AG04450 (cell line): Measurements from ENCODE around the gene FSTL5. TPM values are rescaled to one million over a fixed set of nuclear protein-coding genes. Genes with fewer than 3 reads are reported as not detected.

ENCODE experiments used
- CTCF ChIA-PET: fragments of 300-600, 350-600 bp; formaldehyde crosslinking; extraction: SDS; loops from one replicate; lab custom pipeline; 2022; ENCODE audit warnings: antibody characterized with exemption, inconsistent platforms; lab: Charles Lee
- POLR2A ChIA-PET: fragments of 350-600 bp; formaldehyde crosslinking; extraction: SDS; loops from one replicate; lab custom pipeline; 2021; ENCODE audit warnings: antibody characterized with exemption, inconsistent platforms; lab: Yijun Ruan, JAX
- DNase-seq: peaks from one replicate; pipeline ENCODE4 v3.0.0-alpha.2; 2011; ENCODE audit warnings: low read depth, low spot score
- H3K27ac ChIP-seq: one replicate; pipeline ENCODE4 v1.5.1; 2012; ENCODE audit warnings: low read depth, low read length, control low read depth
- H3K27me3 ChIP-seq: one replicate; pipeline ENCODE4 v1.6.0; 2012; ENCODE audit warnings: low read length; ENCODE audit not compliant: control insufficient read depth, insufficient read depth
- H3K4me3 ChIP-seq: 2 replicates; pipeline ENCODE4 v1.5.1; 2011; ENCODE audit warnings: mild to moderate bottlenecking, low read depth, low read length, control low read depth
- H3K9me3 ChIP-seq: 2 replicates; pipeline ENCODE4 v1.5.1; 2012; ENCODE audit warnings: low read length; ENCODE audit not compliant: control insufficient read depth, insufficient read depth
- CTCF ChIP-seq: IDR thresholded peaks from 2 replicates; pipeline ENCODE4 v1.5.1; 2011; ENCODE audit warnings: low read depth, low read length, control low read depth, inconsistent platforms
- polyA plus RNA-seq: library from polyadenylated mRNA; depleted of rRNA; stranded (reverse); fragments of >200 nt; gene quantifications from 2 replicates; pipeline ENCODE4 v1.2.3, GENCODE V29; 2011

The FSTL5 gene
- polyA plus RNA-seq, 1 experiment = not detected

DNA sequence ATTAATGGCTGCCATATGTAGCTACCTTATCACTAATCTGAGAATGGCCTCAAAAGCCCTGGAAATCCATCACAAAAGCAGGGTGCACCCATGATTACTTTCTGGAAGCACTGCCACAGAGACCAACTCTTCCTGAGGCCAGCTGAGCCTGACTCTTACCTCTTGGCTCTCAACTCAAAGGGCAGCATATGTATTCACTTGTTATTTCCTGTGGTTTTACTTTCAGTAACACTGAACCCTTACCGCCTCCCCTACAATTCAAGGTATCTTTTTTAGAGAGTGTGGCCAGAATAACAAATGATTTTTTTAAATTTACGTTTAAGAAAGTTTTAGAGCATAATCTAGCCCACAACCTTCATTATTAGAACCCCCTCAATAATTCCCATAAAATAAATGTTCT lies 434.9 kb downstream of the FSTL5 start:
- Histone ChIP-seq H3K9me3 (no peaks in the 10 kb centered on the region), H3K4me3 (no peak overlapping the region), H3K27ac (no peak overlapping the region), H3K27me3 (no peaks in the 10 kb centered on the region)
- no peak for TF ChIP-seq CTCF
- ChIA-PET POLR2A (no interaction called here), CTCF (no interaction called here)
- no peak for DNase-seq

DNA sequence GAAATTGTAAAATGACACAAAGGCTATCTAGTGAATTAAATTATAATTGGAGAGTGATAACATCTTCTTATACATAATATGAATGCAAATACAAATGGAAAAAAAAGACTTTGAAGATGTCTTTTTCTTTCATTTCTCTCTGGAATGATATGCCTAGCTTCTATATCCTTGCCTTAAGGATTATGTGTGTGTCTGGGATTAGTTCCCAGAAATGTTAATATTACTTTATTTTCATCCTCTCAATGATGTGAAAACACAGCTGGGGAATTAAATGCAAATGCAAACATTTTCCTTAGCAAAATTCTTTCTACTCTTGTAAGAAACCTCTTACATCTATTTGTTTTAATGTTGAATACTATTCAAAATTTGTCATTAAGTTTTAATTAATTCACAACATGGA lies 441.9 kb downstream of the FSTL5 start:
- POLR2A ChIA-PET = no interaction called here
- Histone ChIP-seq H3K4me3 (no peak overlapping the region), H3K27me3 (no peaks in the 10 kb centered on the region), H3K9me3 (no peaks in the 10 kb centered on the region), H3K27ac (no peak overlapping the region)
- DNase-seq = no peak
- CTCF ChIA-PET = no interaction called here
- TF ChIP-seq CTCF = no peak

GRCh38 chr4:161717084-161717483 lies 446.7 kb downstream of the FSTL5 start:
- H3K4me3 ChIP-seq = no peak overlapping the region
- no peak overlapping the region for H3K27ac ChIP-seq
- no peaks in the 10 kb centered on the region; the same call in 1 of the 2 replicates for H3K9me3 ChIP-seq
- TF ChIP-seq CTCF = no peak
- POLR2A ChIA-PET = no interaction called here
- DNase-seq = no peak
- H3K27me3 ChIP-seq = no peaks in the 10 kb centered on the region
- CTCF ChIA-PET = no interaction called here

GRCh38 chr4:161714931-161715330 lies 448.9 kb downstream of the FSTL5 start:
- no peak overlapping the region for H3K4me3 ChIP-seq
- ChIA-PET POLR2A (interaction anchor here (1.0 kb wide), 1 partner anchor 138 kb away, joined by 3 read pairs; no protein-coding TSS in a partner anchor), CTCF (no interaction called here)
- H3K27ac ChIP-seq = no peak overlapping the region
- no peak for TF ChIP-seq CTCF
- no peaks in the 10 kb centered on the region for H3K27me3 ChIP-seq
- DNase-seq = no peak
- H3K9me3 ChIP-seq = no peaks in the 10 kb centered on the region; the same call in 1 of the 2 replicates

- H3K9me3 ChIP-seq = no peaks in the 10 kb centered on the region; the same call in 1 of the 2 replicates
- CTCF ChIA-PET = no interaction called here
- no peak for TF ChIP-seq CTCF
- H3K27me3 ChIP-seq = no peaks in the 10 kb centered on the region
- no peak overlapping the region for H3K27ac ChIP-seq
- POLR2A ChIA-PET = interaction anchor here (1.0 kb wide), 1 partner anchor 137 kb away, joined by 3 read pairs; no protein-coding TSS in a partner anchor
- H3K4me3 ChIP-seq = no peak overlapping the region
- peak; percentile 66 for DNase-seq
Observed at GRCh38 chr4:161714022-161714751, 449.6 kb downstream of the FSTL5 start.
